Measurements from ENCODE around the gene MAP3K10. TPM values are rescaled to one million over a fixed set of nuclear protein-coding genes. Genes with fewer than 3 reads are reported as not detected.
A peak's percentile ranks its signal among the peaks of the same experiment; 100 is the strongest.

The MAP3K10 gene
- total and polyA plus RNA-seq, 2 of the 13 experiments (the other 11 are each of a cell fraction or from before 2014, with no cell fraction given): 3.4 to 5.0 TPM

DNA sequence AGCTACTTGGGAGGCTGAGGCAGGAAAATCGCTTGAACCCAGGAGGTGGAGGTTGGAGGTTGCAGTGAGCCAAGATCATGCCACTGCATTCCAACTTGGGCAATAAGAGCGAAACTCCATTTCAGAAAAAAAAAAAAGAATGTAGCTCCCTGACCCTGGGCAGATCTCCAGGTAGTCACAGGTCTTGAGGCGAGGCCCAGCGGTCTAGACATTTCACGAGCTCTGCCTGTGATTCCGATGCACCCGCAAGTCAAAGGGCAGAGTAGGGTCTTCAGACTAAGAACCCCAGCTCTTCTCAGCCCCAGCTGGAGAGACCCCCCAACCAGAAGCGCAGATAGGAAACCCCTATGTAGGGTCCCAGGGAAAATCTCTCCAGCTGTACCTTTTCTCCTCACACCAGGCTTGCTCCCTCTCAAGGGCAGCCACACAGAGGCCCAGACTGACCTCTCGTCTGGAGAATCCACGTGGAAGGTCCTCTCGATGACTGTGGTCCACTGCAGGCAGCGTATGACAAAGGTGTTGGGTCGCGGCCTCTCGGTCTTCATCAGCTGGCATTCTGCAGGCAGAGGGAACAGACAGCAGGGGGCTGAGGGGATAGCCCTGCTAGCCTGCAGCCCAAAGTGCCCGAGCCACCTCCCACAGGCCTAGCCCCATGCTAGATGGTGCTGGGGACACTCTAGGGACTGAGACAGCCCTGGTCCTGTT, 63.6 kb downstream of the MAP3K10 start:
- ATAC-seq: peak; percentile 36
- H3K36me3 ChIP-seq (replicated peaks in 1 of 2; ENCODE audit: control insufficient read depth in 1 of 2, insufficient read depth in 2 of 2, low read length in 2 of 2): peaks cover 20 to 43% of the 10 kb centered on the region in 2 experiments
- in situ Hi-C loops (cut with HindIII; ENCODE audit: extremely low pct_ligation_motif_present, low pct_unique_long_range_greater_than_20kb) (no loop called here), intact Hi-C loops (cut with micrococcal nuclease; ENCODE audit: unreplicated experiment) (loop anchor here (1.0 kb wide), 1 partner anchor 28 kb away; no protein-coding TSS in a partner anchor)
- BruUV-seq (replicated peaks): no TSS peak
- no peak overlapping the region for H3K4me2 ChIP-seq (ENCODE audit: low read depth, low read length)
- no peak for FAIRE-seq
- TF ChIP-seq XBP1 (CRISPR knock-in tag; IDR thresholded peaks at IDR 0.05): no peak
- TF ChIP-seq ZNF790 (CRISPR knock-in tag; IDR thresholded peaks at IDR 0.05; ENCODE audit: borderline replicate concordance): no peak
- TF ChIP-seq, protein P1, sequence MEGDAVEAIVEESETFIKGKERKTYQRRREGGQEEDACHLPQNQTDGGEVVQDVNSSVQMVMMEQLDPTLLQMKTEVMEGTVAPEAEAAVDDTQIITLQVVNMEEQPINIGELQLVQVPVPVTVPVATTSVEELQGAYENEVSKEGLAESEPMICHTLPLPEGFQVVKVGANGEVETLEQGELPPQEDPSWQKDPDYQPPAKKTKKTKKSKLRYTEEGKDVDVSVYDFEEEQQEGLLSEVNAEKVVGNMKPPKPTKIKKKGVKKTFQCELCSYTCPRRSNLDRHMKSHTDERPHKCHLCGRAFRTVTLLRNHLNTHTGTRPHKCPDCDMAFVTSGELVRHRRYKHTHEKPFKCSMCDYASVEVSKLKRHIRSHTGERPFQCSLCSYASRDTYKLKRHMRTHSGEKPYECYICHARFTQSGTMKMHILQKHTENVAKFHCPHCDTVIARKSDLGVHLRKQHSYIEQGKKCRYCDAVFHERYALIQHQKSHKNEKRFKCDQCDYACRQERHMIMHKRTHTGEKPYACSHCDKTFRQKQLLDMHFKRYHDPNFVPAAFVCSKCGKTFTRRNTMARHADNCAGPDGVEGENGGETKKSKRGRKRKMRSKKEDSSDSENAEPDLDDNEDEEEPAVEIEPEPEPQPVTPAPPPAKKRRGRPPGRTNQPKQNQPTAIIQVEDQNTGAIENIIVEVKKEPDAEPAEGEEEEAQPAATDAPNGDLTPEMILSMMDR (CRISPR knock-in tag; IDR thresholded peaks at IDR 0.05): 0 out of 2 replicates have a peak, but pooled peaks have one; percentile 4
- no peak for TF ChIP-seq TOE1 (CRISPR knock-in tag; IDR thresholded peaks at IDR 0.05)
- no peak for TF ChIP-seq MEIS2 (CRISPR knock-in tag; IDR thresholded peaks at IDR 0.05)
- TF ChIP-seq, protein P2, sequence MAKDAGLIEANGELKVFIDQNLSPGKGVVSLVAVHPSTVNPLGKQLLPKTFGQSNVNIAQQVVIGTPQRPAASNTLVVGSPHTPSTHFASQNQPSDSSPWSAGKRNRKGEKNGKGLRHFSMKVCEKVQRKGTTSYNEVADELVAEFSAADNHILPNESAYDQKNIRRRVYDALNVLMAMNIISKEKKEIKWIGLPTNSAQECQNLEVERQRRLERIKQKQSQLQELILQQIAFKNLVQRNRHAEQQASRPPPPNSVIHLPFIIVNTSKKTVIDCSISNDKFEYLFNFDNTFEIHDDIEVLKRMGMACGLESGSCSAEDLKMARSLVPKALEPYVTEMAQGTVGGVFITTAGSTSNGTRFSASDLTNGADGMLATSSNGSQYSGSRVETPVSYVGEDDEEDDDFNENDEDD (CRISPR knock-in tag; IDR thresholded peaks at IDR 0.05; ENCODE audit: borderline replicate concordance): no peak
- peak; percentile 60; the same call in 1 of the 2 replicates for TF ChIP-seq ZBTB38 (CRISPR knock-in tag; IDR thresholded peaks at IDR 0.05)
- no peak for TF ChIP-seq CAMTA2 (CRISPR knock-in tag; IDR thresholded peaks at IDR 0.05; ENCODE audit: borderline replicate concordance)
- no peak for TF ChIP-seq RORA (CRISPR knock-in tag; IDR thresholded peaks at IDR 0.05)
- TF ChIP-seq, protein P3, sequence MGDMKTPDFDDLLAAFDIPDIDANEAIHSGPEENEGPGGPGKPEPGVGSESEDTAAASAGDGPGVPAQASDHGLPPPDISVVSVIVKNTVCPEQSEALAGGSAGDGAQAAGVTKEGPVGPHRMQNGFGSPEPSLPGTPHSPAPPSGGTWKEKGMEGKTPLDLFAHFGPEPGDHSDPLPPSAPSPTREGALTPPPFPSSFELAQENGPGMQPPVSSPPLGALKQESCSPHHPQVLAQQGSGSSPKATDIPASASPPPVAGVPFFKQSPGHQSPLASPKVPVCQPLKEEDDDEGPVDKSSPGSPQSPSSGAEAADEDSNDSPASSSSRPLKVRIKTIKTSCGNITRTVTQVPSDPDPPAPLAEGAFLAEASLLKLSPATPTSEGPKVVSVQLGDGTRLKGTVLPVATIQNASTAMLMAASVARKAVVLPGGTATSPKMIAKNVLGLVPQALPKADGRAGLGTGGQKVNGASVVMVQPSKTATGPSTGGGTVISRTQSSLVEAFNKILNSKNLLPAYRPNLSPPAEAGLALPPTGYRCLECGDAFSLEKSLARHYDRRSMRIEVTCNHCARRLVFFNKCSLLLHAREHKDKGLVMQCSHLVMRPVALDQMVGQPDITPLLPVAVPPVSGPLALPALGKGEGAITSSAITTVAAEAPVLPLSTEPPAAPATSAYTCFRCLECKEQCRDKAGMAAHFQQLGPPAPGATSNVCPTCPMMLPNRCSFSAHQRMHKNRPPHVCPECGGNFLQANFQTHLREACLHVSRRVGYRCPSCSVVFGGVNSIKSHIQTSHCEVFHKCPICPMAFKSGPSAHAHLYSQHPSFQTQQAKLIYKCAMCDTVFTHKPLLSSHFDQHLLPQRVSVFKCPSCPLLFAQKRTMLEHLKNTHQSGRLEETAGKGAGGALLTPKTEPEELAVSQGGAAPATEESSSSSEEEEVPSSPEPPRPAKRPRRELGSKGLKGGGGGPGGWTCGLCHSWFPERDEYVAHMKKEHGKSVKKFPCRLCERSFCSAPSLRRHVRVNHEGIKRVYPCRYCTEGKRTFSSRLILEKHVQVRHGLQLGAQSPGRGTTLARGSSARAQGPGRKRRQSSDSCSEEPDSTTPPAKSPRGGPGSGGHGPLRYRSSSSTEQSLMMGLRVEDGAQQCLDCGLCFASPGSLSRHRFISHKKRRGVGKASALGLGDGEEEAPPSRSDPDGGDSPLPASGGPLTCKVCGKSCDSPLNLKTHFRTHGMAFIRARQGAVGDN (CRISPR knock-in tag; IDR thresholded peaks at IDR 0.05): peak; percentile 38; the same call in 1 of the 2 replicates
- TF ChIP-seq HDAC1 (CRISPR knock-in tag; IDR thresholded peaks at IDR 0.05): 0 out of 2 replicates have a peak, but pooled peaks have one; percentile 25
- no peak for TF ChIP-seq ZNF20 (CRISPR knock-in tag; IDR thresholded peaks at IDR 0.05)
- no peak for DNase-seq (ENCODE audit: low spot score)
- peaks cover 64% of the 10 kb centered on the region for H3K4me1 ChIP-seq (ENCODE audit: insufficient read depth, low read length)
- no peak overlapping the region for H3K4me3 ChIP-seq (replicated peaks in 1 of 3; ENCODE audit: insufficient read depth in 1 of 3, low read depth in 2 of 3, low read length in 3 of 3)
- no peak overlapping the region for H3K9ac ChIP-seq (ENCODE audit: insufficient read depth, low read depth, low read length)
- H3K27ac ChIP-seq (ENCODE audit: extremely low read length, insufficient read depth, low read length): peak overlapping the region; percentile 81
- ChIA-PET POLR2A (interaction anchor here (1.5 kb wide), 1 partner anchor 23 kb away, joined by 7 read pairs; no protein-coding TSS in a partner anchor), CTCF (ENCODE audit: low intra/inter-chr PET ratio, low total read pairs) (no interaction called here)
- no peaks in the 10 kb centered on the region for H3K27me3 ChIP-seq (ENCODE audit: control insufficient read depth in 1 of 2, insufficient read depth in 2 of 2, low read length in 2 of 2)
- H2AFZ ChIP-seq (ENCODE audit: low read length): no peak overlapping the region
- peaks cover 8% of the 10 kb centered on the region for H4K20me1 ChIP-seq (ENCODE audit: insufficient read depth, low read length)
- H3K79me2 ChIP-seq (ENCODE audit: insufficient read depth, low read length): peaks cover 41% of the 10 kb centered on the region
- H3K9me3 ChIP-seq (ENCODE audit: low read length): no peaks in the 10 kb centered on the region
- WGBS (ENCODE audit: low lambda C conversion rate): 95% methylated on average over 15 of the region's 16 CpGs

Data from HepG2 (cell line).